Pancreas (tissue), 10 donors: ENCODE data around the gene HPCAL4. TPM values are rescaled to one million over a fixed set of nuclear protein-coding genes. Genes with fewer than 3 reads are reported as not detected.

Experiments used
- ATAC-seq, 4 donors: fragments of 200-7000 bp; cut with Tn5 transposase; one replicate each; pipeline versions ENCODE4 v1.8.0 to v1.9.1; 2020; ENCODE audit warnings: mild to moderate bottlenecking in 4 of 4, moderate library complexity in 4 of 4
- DNase-seq, 6 donors: peaks; one replicate each; pipeline ENCODE4 v3.0.0-alpha.2; 2020
- FAIRE-seq: peaks from 2 replicates; lab custom pipeline; 2012; peaks lifted over from hg19 to GRCh38; lab: Jason Lieb, UNC
- H3K27ac ChIP-seq, 4 donors: fragments of 200-600 bp; sonication (generic); 1 replicate in 3 of 4; 2 replicates in 1 of 4; pipeline versions ENCODE4 v1.5.0 to v1.8.0; 2020
- H3K27me3 ChIP-seq, 4 donors: fragments of 200-600 bp; one replicate each; pipeline ENCODE4 v1.8.0; 2021
- H3K36me3 ChIP-seq, 3 donors: fragments of 200-600 bp; sonication (generic) in 1 of 3; one replicate each; pipeline versions ENCODE4 v1.5.0 to v1.8.0; 2020 to 2021
- H3K4me1 ChIP-seq, 3 donors: fragments of 200-600 bp; one replicate each; pipeline ENCODE4 v1.8.0; 2021
- H3K4me3 ChIP-seq, 4 donors: fragments of 200-600 bp; sonication (generic) in 2 of 4; one replicate each; pipeline versions ENCODE4 v1.5.0 to v1.8.0; 2020 to 2021
- H3K9me3 ChIP-seq, 4 donors: fragments of 200-600 bp; one replicate each; pipeline ENCODE4 v1.8.0; 2021
- WGBS, 2 donors: extraction: QIAGEN DNeasy Blood & Tissue Kit; methylation state at CpG; one replicate each; pipeline ENCODE4 v1.1.7; 2013; 5-methylcytosine and 5-hydroxymethylcytosine counted together
- intact Hi-C, 3 donors: fragments of 100-400 bp; cut with DNase I; formaldehyde crosslinking; loops; one replicate each; pipeline versions ENCODE4 v1.11.1 to v1.14.2; 2022
- polyA plus RNA-seq, 2 donors: library from polyadenylated mRNA; stranded (reverse); fragments of 200-250 nt; gene quantifications; one replicate each; pipeline ENCODE4 v1.2.3, GENCODE V29; 2013
- total RNA-seq, 6 donors: library from RNA; stranded (reverse); fragmentation: NEBNext Ultra II Directional in 4 of 6; extraction: Animal tissue kit (Norgen Biotek cat#: 25700) in 4 of 6; gene quantifications; one replicate each; pipeline versions ENCODE4 v1.2.1 to v1.2.4, GENCODE V29; 2021 to 2023
- TF ChIP-seq, protein P1 (sequence below), 4 donors: fragments of 200-600 bp; sonication (generic) in 3 of 4; IDR thresholded peaks; one replicate each; pipeline versions ENCODE4 v1.5.0 to v1.8.0; 2021; ENCODE audit warnings: antibody characterized with exemption in 4 of 4
- donor health status: healthy with polysubstance abuse.
- donor health status: DM: no; HTN: no; CAD: no; lungs with moderate emphysema.
- donor health status: DM: no; HTN: no; CAD: no.
- donor health status: control.
- donor health status: control.
- donor health status: Bipolar disorder and iron deficiency.
- donor health status: DM: yes; HTN: yes; CAD: no.
- donor health status: DM: no; HTN: no; CAD: no.
- donor health status: DM: no; HTN: no; CAD: no.
- donor health status: DM: yes; HTN: yes; CAD: no.

HPCAL4 gene
- total and polyA plus RNA-seq, 8 donors, result 0.15 to 7.8 (median 1.2) TPM

DNA sequence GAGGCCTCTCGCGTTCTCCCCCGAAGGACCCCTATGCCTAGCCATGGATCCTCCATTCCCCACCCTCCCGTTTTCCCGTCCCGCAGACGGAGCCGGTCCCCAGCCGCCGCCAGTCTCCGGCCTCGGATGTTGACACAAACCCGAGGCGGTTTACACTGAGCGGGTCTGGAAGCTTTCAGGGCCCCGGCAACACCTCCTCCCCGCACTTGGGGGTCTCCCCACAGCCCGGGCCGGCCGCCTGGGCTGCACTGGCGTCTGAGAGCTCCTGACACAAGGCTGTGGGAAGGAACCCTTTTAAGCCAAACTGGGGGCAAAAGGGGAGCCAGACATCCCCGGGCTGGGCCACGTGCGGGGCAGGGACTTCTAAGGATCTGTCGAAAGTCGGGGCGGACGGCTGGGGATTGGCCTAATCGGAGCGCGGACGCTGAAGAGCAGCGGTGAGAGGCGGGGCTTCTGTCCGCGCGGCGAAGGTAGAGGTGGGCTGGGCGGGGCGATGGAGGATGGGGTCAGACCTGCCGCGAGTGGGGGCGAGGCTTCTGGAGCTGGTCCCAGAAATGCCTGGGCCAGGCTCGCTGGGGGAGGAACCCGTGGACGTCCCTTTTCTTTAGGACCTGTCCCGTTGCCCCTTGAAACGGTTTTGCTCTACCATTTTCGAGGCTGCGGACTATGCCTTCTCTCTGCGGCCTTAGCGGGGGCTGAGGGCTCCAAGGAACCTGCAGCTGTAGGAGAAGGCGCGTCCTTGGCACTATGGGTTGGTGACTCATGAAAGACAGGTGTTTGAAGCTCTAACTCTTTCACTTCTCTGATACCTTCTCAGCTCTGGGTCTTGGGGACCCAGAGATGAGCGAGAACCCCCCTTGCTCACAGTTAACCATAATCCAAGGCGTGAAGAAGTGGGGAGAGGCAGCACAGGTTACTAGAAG lies 1.2 kb upstream of the HPCAL4 start:
- TF ChIP-seq, protein P1, sequence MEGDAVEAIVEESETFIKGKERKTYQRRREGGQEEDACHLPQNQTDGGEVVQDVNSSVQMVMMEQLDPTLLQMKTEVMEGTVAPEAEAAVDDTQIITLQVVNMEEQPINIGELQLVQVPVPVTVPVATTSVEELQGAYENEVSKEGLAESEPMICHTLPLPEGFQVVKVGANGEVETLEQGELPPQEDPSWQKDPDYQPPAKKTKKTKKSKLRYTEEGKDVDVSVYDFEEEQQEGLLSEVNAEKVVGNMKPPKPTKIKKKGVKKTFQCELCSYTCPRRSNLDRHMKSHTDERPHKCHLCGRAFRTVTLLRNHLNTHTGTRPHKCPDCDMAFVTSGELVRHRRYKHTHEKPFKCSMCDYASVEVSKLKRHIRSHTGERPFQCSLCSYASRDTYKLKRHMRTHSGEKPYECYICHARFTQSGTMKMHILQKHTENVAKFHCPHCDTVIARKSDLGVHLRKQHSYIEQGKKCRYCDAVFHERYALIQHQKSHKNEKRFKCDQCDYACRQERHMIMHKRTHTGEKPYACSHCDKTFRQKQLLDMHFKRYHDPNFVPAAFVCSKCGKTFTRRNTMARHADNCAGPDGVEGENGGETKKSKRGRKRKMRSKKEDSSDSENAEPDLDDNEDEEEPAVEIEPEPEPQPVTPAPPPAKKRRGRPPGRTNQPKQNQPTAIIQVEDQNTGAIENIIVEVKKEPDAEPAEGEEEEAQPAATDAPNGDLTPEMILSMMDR (IDR thresholded peaks at IDR 0.05), result no peak
- intact Hi-C loops, result no loop called here
- DNase-seq (peak in 5 of 6 donors; percentile 18 to 80 (median 57)), FAIRE-seq (no peak), ATAC-seq (peak; percentile 3 to 23 (median 15))
- H3K27me3 ChIP-seq, result no peaks in the 10 kb centered on the region
- H3K27ac ChIP-seq, result no peak overlapping the region
- H3K36me3 ChIP-seq, result no peaks in the 10 kb centered on the region
- peaks cover 0 to 13% (median 0%) of the 10 kb centered on the region in 3 donors for H3K4me1 ChIP-seq
- H3K4me3 ChIP-seq, result peak overlapping the region in 3 of 4 donors; percentile 18 to 47 (median 38)
- no peaks in the 10 kb centered on the region for H3K9me3 ChIP-seq
- WGBS, 2 donors, result 24 to 29% methylated on average over 56 of the region's 56 CpGs

DNA sequence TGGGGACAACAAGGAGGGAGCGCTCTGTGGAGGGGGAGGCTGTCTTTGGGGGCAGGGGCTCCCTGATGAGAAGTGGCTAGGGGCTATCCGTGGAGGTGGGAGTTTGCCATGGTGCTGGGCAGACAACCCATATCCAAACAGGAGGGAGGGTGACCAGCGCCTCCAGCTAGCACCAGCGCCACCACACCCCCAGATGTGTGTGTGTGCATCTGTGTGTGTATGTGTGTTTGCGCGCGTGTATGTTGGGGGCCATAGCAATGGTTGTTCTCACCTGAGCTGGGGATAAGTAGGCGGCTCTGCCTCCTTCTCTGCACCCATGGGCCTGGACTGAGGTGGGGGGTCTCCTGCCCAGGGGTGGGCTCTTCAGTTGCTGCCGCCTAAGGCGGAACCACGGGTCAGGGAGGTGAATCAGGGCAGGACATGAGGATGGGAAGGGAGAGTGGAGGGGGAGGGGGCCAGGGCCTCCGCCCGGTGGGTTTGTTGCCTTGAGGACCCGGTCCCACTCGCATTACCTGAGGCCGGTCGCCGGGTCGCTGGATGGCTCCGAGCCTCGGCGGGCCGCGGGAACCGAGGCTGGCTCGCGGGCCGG lies 345 bp downstream of the HPCAL4 start:
- 17 to 19% methylated on average over 25 to 28 of the region's 28 CpGs for WGBS, 2 donors
- FAIRE-seq (no peak), ATAC-seq (no peak), DNase-seq (peak in 1 of 6 donors; percentile 37)
- Histone ChIP-seq H3K4me1 (peaks cover 0 to 13% (median 0%) of the 10 kb centered on the region in 3 donors), H3K4me3 (peak overlapping the region; percentile 8 to 47 (median 23)), H3K27ac (no peak overlapping the region), H3K36me3 (no peaks in the 10 kb centered on the region), H3K27me3 (no peaks in the 10 kb centered on the region), H3K9me3 (no peaks in the 10 kb centered on the region)
- intact Hi-C loops, result no loop called here
- TF ChIP-seq, protein P1 (IDR thresholded peaks at IDR 0.05), result no peak

DNA sequence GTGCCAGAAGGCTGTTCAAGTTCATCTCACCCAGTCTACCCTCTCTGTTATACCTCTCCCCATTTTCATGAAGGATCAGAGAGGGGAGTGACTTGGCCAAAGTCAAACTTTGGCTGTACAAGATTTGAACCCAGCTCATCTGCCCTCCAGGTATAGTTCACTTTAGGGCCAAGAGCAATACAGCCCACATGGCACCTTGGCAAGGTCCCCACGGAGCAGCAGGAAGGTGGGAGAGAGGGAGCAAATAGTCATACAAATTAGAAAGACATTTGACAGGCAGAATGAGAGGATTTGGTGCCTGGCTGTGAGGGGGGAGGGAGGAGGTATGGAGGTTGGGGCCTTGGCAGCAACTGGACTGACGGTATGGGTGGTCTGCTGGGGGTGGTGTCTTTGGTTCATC lies 1.0 kb downstream of the HPCAL4 start:
- FAIRE-seq (no peak), DNase-seq (no peak), ATAC-seq (no peak)
- TF ChIP-seq, protein P1 (IDR thresholded peaks at IDR 0.05), result no peak
- WGBS, 2 donors, result 59 to 86% methylated on average over 2 of the region's 2 CpGs
- intact Hi-C loops, result no loop called here
- H3K9me3 ChIP-seq, result no peaks in the 10 kb centered on the region
- H3K36me3 ChIP-seq, result no peaks in the 10 kb centered on the region
- peaks cover 0 to 13% (median 0%) of the 10 kb centered on the region in 3 donors for H3K4me1 ChIP-seq
- no peak overlapping the region for H3K4me3 ChIP-seq
- H3K27me3 ChIP-seq, result no peaks in the 10 kb centered on the region
- H3K27ac ChIP-seq, result no peak overlapping the region

DNA sequence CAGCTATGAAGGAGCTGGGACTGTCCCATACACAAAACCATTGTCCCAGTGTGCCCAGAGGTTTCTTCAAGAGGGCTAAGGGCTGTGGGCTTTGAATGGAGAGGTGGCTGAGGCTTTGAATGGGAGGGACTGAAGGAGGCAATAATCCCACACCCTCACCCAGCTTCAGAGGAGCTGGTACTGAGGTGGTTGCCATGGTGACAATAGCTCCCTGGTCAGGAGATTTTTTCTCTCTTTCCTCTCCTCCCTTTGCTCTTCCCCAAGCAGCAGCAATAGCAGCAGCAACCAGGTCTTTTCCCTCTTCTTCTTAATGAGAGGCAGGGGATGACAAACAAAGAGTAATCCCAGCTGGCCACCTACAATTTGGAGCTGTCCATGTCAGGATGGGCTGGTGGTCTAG lies 1.6 kb downstream of the HPCAL4 start:
- Histone ChIP-seq H3K27ac (no peak overlapping the region), H3K36me3 (no peaks in the 10 kb centered on the region), H3K27me3 (no peaks in the 10 kb centered on the region), H3K4me3 (no peak overlapping the region), H3K4me1 (peaks cover 0 to 13% (median 0%) of the 10 kb centered on the region in 3 donors), H3K9me3 (no peaks in the 10 kb centered on the region)
- TF ChIP-seq, protein P1 (IDR thresholded peaks at IDR 0.05), result no peak
- intact Hi-C loops, result no loop called here
- FAIRE-seq, result no peak
- no peak for DNase-seq
- no peak for ATAC-seq
